HG02678 (cell line): Measurements from ENCODE around the gene GPBAR1.

ENCODE experiments used
- ATAC-seq: cut with Tn5 transposase; IDR thresholded peaks from one replicate; pipeline ENCODE4 v1.9.1; 2021; ENCODE audit warnings: mild to moderate bottlenecking, moderate library complexity; ENCODE audit not compliant: unreplicated experiment

Gene GPBAR1

GRCh38 chr2:218260742-218261422 lies at the start of gene GPBAR1:
GPBAR1 (plus strand) TSS chr2:218261015; CDS start chr2:218262725, 1,710 bp downstream.
- ATAC-seq: no peak

GRCh38 chr2:218214116-218214515 lies 46.7 kb upstream of the GPBAR1 start:
- ATAC-seq: no peak

- no peak for ATAC-seq
Measured at GRCh38 chr2:218216336-218216673, 44.5 kb upstream of the GPBAR1 start.

- ATAC-seq: peak; percentile 65
Measured at GRCh38 chr2:218216674-218217359, 44.0 kb upstream of the GPBAR1 start, which contains the start of gene ARPC2. ARPC2 (plus strand) TSS chr2:218217189; CDS start chr2:218217471, 282 bp downstream.

- peak; percentile 30 for ATAC-seq
Measured at GRCh38 chr2:218217360-218218267, 43.2 kb upstream of the GPBAR1 start.

- ATAC-seq: peak; percentile 45
Measured at GRCh38 chr2:218218268-218219185, 42.3 kb upstream of the GPBAR1 start.

GRCh38 chr2:218219934-218220333 lies 40.9 kb upstream of the GPBAR1 start:
- no peak for ATAC-seq

GRCh38 chr2:218221000-218221399 lies 39.8 kb upstream of the GPBAR1 start:
- ATAC-seq: no peak

GRCh38 chr2:218223046-218223445 lies 37.8 kb upstream of the GPBAR1 start:
- no peak for ATAC-seq

GRCh38 chr2:218224186-218224585 lies 36.6 kb upstream of the GPBAR1 start:
- ATAC-seq: no peak

- no peak for ATAC-seq
Measured at GRCh38 chr2:218226903-218227302, 33.9 kb upstream of the GPBAR1 start.

GRCh38 chr2:218228366-218229090 lies 32.3 kb upstream of the GPBAR1 start:
- ATAC-seq: no peak

- peak; percentile 86 for ATAC-seq
Measured at GRCh38 chr2:218229239-218229638, 31.6 kb upstream of the GPBAR1 start.

GRCh38 chr2:218229851-218230250 lies 31.0 kb upstream of the GPBAR1 start:
- ATAC-seq: no peak

GRCh38 chr2:218230882-218231281 lies 29.9 kb upstream of the GPBAR1 start:
- peak; percentile 54 for ATAC-seq

- no peak for ATAC-seq
Measured at GRCh38 chr2:218233543-218233942, 27.3 kb upstream of the GPBAR1 start.

- no peak for ATAC-seq
Measured at GRCh38 chr2:218234521-218234920, 26.3 kb upstream of the GPBAR1 start.

GRCh38 chr2:218235017-218235416 lies 25.8 kb upstream of the GPBAR1 start:
- ATAC-seq: no peak

- no peak for ATAC-seq
Measured at GRCh38 chr2:218236829-218237228, 24.0 kb upstream of the GPBAR1 start.

- ATAC-seq: no peak
Measured at GRCh38 chr2:218238887-218239286, 21.9 kb upstream of the GPBAR1 start.
